NCI-H2227 (cell line): ENCODE data around the gene MYMK.

Experiments
- DNase-seq: peaks from one replicate; lab custom pipeline; 2025; ENCODE audit not compliant: unreplicated experiment; lab: John Stamatoyannopoulos, UW

Gene MYMK

GRCh38 chr9:133470988-133471387 lies 53.8 kb downstream of the MYMK start:
- no peak for DNase-seq

GRCh38 chr9:133470427-133470924 lies 54.3 kb downstream of the MYMK start:
- no peak for DNase-seq

DNA sequence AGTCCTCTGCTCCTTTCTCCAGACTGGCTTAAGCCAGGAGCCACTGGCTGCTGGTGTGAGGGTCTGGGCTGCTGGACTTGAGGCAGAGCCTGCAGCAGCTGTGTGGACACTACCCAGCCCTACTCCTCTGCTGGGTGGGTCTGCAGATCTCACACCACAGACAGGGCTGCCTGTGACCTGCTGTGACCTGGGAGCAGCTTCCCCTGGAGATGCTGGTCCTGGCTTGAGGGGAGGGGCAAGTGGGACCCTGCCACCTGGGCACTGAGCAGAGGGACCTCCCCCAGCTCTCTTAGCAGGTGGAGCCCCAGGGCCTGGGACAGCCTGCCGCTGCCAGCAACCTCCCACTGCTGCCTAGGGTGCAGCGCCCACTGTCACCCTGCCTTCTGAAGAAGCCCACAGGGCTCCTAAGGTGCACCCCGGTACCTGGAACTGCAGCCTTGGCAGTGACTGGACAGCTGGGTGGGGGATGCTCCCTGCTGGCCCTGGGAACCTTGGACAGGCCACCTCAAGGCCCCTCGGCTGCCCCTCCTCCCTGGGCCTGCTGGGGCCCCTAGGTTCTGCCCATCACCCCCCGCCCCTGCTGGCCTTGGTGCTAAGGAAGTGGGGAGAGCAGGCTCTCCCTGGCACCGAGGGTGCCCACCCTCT lies 55.9 kb downstream of the MYMK start:
- DNase-seq, result no peak

GRCh38 chr9:133468374-133468773 lies 56.4 kb downstream of the MYMK start:
- DNase-seq, result no peak

GRCh38 chr9:133467101-133467500 lies 57.7 kb downstream of the MYMK start:
- DNase-seq, result no peak

DNA sequence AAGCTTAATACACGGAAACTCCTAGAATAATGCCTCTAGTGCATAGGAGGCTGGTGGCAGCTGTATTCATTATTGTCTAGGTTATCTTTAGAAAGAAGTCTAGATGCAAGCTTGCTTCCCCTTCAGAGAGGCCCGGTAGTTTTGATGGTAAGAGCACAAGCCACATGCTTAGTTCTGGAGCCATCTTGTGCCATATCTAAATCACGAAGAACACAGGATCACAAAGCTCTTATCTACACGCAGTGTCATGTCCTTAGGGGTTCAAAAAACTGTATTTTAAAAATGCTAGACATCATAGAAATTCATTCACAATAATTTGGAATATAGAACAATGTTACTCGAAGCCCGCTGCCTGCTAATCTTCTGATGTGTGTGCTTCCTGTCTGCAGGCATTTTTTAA lies 58.8 kb downstream of the MYMK start:
- no peak for DNase-seq

GRCh38 chr9:133464638-133465037 lies 60.1 kb downstream of the MYMK start:
- DNase-seq, result no peak
